GM12873 (cell line): ENCODE results near the gene ADGRD2.

Experiments used
- CTCF ChIP-seq: IDR thresholded peaks from 2 replicates; pipeline ENCODE4 v1.5.1; 2012; ENCODE audit warnings: low read depth, mild to moderate bottlenecking, moderate library complexity, low read length, control low read depth; ENCODE audit not compliant: insufficient read depth; ENCODE audit errors: missing control alignments

Gene ADGRD2

GRCh38 chr9:124511891-124512805 is 61.9 kb downstream of the ADGRD2 start:
- TF ChIP-seq CTCF: no peak

- no peak for TF ChIP-seq CTCF
Observed at GRCh38 chr9:124512806-124513204, 62.6 kb downstream of the ADGRD2 start.

GRCh38 chr9:124513376-124513994 is 63.2 kb downstream of the ADGRD2 start:
- TF ChIP-seq CTCF: no peak

GRCh38 chr9:124514125-124514524 is 63.9 kb downstream of the ADGRD2 start:
- no peak for TF ChIP-seq CTCF

- TF ChIP-seq CTCF: no peak
Observed at GRCh38 chr9:124514874-124515273, 64.6 kb downstream of the ADGRD2 start.

- no peak for TF ChIP-seq CTCF
Observed at GRCh38 chr9:124517600-124517999, 67.3 kb downstream of the ADGRD2 start.

- TF ChIP-seq CTCF: no peak
Observed at GRCh38 chr9:124518116-124518515, 67.9 kb downstream of the ADGRD2 start.
